DLD1 (cell line): ENCODE measurements around the gene INTS1.

Experiments used
- in situ Hi-C: cut with HindIII; loops from 2 replicates; pipeline ENCODE4 v1.10.0; 2017; ENCODE audit warnings: low sequenced_read_pairs

Gene INTS1

GRCh38 chr7:1509226-1509625 lies 5.0 kb upstream of the INTS1 start:
- in situ Hi-C loops: no loop called here

GRCh38 chr7:1508277-1508758 lies 4.1 kb upstream of the INTS1 start:
- in situ Hi-C loops: no loop called here

GRCh38 chr7:1505731-1506550 lies 1.8 kb upstream of the INTS1 start:
- in situ Hi-C loops: no loop called here

GRCh38 chr7:1503390-1503789 lies 799 bp downstream of the INTS1 start:
- in situ Hi-C loops: no loop called here

- in situ Hi-C loops: no loop called here
These were observed 1.3 kb downstream of the INTS1 start for GRCh38 chr7:1502845-1503244.

GRCh38 chr7:1501487-1502270 lies 2.5 kb downstream of the INTS1 start:
- in situ Hi-C loops: no loop called here

- in situ Hi-C loops: no loop called here
These were observed 4.0 kb downstream of the INTS1 start for GRCh38 chr7:1500064-1500807.

GRCh38 chr7:1499367-1500029 lies 4.7 kb downstream of the INTS1 start:
- in situ Hi-C loops: no loop called here

GRCh38 chr7:1498370-1499305 lies 5.6 kb downstream of the INTS1 start:
- in situ Hi-C loops: no loop called here

- in situ Hi-C loops: no loop called here
These were observed 6.8 kb downstream of the INTS1 start for GRCh38 chr7:1497293-1497927.

- in situ Hi-C loops: no loop called here
These were observed 7.5 kb downstream of the INTS1 start for GRCh38 chr7:1496531-1497292.

GRCh38 chr7:1495564-1496242 lies 8.5 kb downstream of the INTS1 start:
- in situ Hi-C loops: no loop called here

- in situ Hi-C loops: no loop called here
These were observed 9.2 kb downstream of the INTS1 start for GRCh38 chr7:1494866-1495563.

- in situ Hi-C loops: no loop called here
These were observed 9.7 kb downstream of the INTS1 start for GRCh38 chr7:1494447-1494846.

GRCh38 chr7:1493571-1493970 lies 10.6 kb downstream of the INTS1 start:
- in situ Hi-C loops: no loop called here

GRCh38 chr7:1493129-1493528 lies 11.1 kb downstream of the INTS1 start:
- in situ Hi-C loops: no loop called here

- in situ Hi-C loops: no loop called here
These were observed 11.5 kb downstream of the INTS1 start for GRCh38 chr7:1492640-1493039.
